Upper lobe of right lung (tissue), 1 donor: ENCODE data around the gene TNRC6C. TPM values are rescaled to one million over a fixed set of nuclear protein-coding genes. Genes with fewer than 3 reads are reported as not detected.

ENCODE experiments used
- ATAC-seq: fragments of 200-7000 bp; cut with Tn5 transposase; one replicate; pipeline ENCODE4 v1.9.1; 2020; ENCODE audit warnings: mild to moderate bottlenecking, moderate library complexity
- DNase-seq: peaks from one replicate; pipeline ENCODE4 v3.0.0-alpha.2; 2020
- H3K27ac ChIP-seq: fragments of 200-600 bp; one replicate; pipeline ENCODE4 v1.8.0; 2022
- H3K27me3 ChIP-seq: fragments of 200-600 bp; one replicate; pipeline ENCODE4 v1.8.0; 2022; ENCODE audit warnings: mild to moderate bottlenecking
- H3K36me3 ChIP-seq: fragments of 200-600 bp; one replicate; pipeline ENCODE4 v1.8.0; 2022
- H3K4me1 ChIP-seq: fragments of 200-600 bp; one replicate; pipeline ENCODE4 v1.8.0; 2022
- H3K4me3 ChIP-seq: fragments of 200-600 bp; one replicate; pipeline ENCODE4 v1.8.0; 2022; ENCODE audit warnings: mild to moderate bottlenecking
- H3K9me3 ChIP-seq: fragments of 200-600 bp; one replicate; pipeline ENCODE4 v1.8.0; 2022
- CTCF ChIP-seq: fragments of 200-600 bp; IDR thresholded peaks from one replicate; pipeline ENCODE4 v1.8.0; 2022; ENCODE audit warnings: antibody characterized with exemption
- intact Hi-C: fragments of 100-400 bp; cut with DNase I; formaldehyde crosslinking; loops from one replicate; pipeline ENCODE4 v1.11.0; 2022
- total RNA-seq: library from RNA; stranded (reverse); fragmentation: NEBNext Ultra II Directional; extraction: Animal tissue kit (Norgen Biotek cat#: 25700); gene quantifications from one replicate; pipeline ENCODE4 v1.2.1, GENCODE V29; 2021
- donor health status: DM: no; HTN: yes; CAD: no; lungs with severe emphysema.

The TNRC6C gene
- total RNA-seq, 1 donor from 2014 or later = 21.7 TPM

- no peaks in the 10 kb centered on the region for H3K36me3 ChIP-seq
- H3K9me3 ChIP-seq = no peaks in the 10 kb centered on the region
- no peak overlapping the region for H3K4me3 ChIP-seq
- no peak for DNase-seq
- ATAC-seq = no peak
- peaks cover 7% of the 10 kb centered on the region for H3K4me1 ChIP-seq
- TF ChIP-seq CTCF = no peak
- no peaks in the 10 kb centered on the region for H3K27me3 ChIP-seq
- intact Hi-C loops = no loop called here
- no peak overlapping the region for H3K27ac ChIP-seq
Observed at GRCh38 chr17:78020717-78021108, 62.2 kb downstream of the TNRC6C start.

DNA sequence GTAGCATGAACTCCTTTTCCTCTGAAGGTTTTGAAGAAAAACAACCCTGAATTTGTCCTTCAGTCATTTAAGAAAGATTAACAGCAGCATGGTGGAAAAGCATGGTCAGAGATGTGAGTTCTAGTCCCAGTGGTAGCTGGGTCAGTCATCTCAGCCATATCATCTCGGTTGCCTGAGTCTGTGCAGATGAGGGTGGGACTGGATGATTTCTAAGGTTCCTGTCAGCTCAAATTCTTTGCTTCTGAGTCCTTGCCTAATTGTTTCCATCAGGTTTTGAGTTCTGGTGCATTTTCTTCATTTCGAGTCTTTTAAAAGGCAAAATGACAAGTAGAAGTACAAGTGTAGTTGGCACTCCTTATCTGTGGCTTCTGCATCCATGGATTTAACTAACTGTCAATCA is 63.9 kb downstream of the TNRC6C start:
- H3K36me3 ChIP-seq = no peaks in the 10 kb centered on the region
- no peak overlapping the region for H3K4me3 ChIP-seq
- no peak overlapping the region for H3K27ac ChIP-seq
- TF ChIP-seq CTCF = no peak
- intact Hi-C loops = no loop called here
- peaks cover 7% of the 10 kb centered on the region for H3K4me1 ChIP-seq
- H3K9me3 ChIP-seq = no peaks in the 10 kb centered on the region
- H3K27me3 ChIP-seq = no peaks in the 10 kb centered on the region
- ATAC-seq = no peak
- no peak for DNase-seq

- ATAC-seq (no peak), DNase-seq (no peak)
- TF ChIP-seq CTCF = no peak
- Histone ChIP-seq H3K27ac (no peak overlapping the region), H3K4me3 (no peak overlapping the region), H3K4me1 (peaks cover 7% of the 10 kb centered on the region), H3K9me3 (no peaks in the 10 kb centered on the region), H3K36me3 (no peaks in the 10 kb centered on the region), H3K27me3 (no peaks in the 10 kb centered on the region)
- intact Hi-C loops = no loop called here
Observed at GRCh38 chr17:78023042-78023441, 64.5 kb downstream of the TNRC6C start.

DNA sequence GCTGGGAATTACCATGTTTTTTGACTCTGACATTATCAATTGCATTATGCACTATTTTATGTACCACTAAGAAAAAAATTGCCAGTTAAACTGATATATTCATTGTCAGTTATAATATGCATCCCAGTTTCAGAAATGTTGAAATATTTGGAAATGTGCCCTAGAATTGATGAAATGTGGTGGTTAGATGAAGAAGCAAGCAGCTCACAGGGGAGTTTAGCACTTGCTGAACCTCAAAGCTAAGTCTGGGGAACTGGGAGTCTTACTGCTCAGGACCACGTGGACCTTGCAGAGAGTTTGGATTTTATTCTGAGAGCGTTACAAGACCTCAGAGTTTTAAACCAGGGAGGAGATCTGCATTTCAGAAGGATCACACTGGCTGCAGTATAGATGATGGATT is 67.9 kb downstream of the TNRC6C start:
- no peaks in the 10 kb centered on the region for H3K27me3 ChIP-seq
- H3K4me1 ChIP-seq = no peaks in the 10 kb centered on the region
- H3K36me3 ChIP-seq = no peaks in the 10 kb centered on the region
- H3K9me3 ChIP-seq = no peaks in the 10 kb centered on the region
- intact Hi-C loops = no loop called here
- H3K27ac ChIP-seq = no peak overlapping the region
- no peak overlapping the region for H3K4me3 ChIP-seq
- no peak for ATAC-seq
- no peak for DNase-seq
- no peak for TF ChIP-seq CTCF

GRCh38 chr17:78027121-78027520 is 68.6 kb downstream of the TNRC6C start:
- Histone ChIP-seq H3K27ac (no peak overlapping the region), H3K4me1 (no peaks in the 10 kb centered on the region), H3K27me3 (no peaks in the 10 kb centered on the region), H3K9me3 (no peaks in the 10 kb centered on the region), H3K36me3 (no peaks in the 10 kb centered on the region), H3K4me3 (no peak overlapping the region)
- no peak for DNase-seq
- ATAC-seq = no peak
- no peak for TF ChIP-seq CTCF
- intact Hi-C loops = no loop called here

- Histone ChIP-seq H3K4me3 (no peak overlapping the region), H3K9me3 (no peaks in the 10 kb centered on the region), H3K36me3 (peaks cover 8% of the 10 kb centered on the region), H3K4me1 (no peaks in the 10 kb centered on the region), H3K27ac (no peak overlapping the region), H3K27me3 (no peaks in the 10 kb centered on the region)
- TF ChIP-seq CTCF = no peak
- ATAC-seq = no peak
- no peak for DNase-seq
- intact Hi-C loops = no loop called here
Observed at GRCh38 chr17:78029697-78030096, 71.2 kb downstream of the TNRC6C start.
